ENCODE data around the gene HS1BP3.

Gene HS1BP3

GRCh38 chr2:20567926-20568179, 83.0 kb downstream of the HS1BP3 start:
- DNase-seq, result no peak

Data from NCI-H1930 (cell line).